RWPE2 (cell line): ENCODE results near the gene CPEB2.

ENCODE experiments used
- ATAC-seq: fragments of 200-7000 bp; cut with Tn5 transposase; 3 replicates; pipeline ENCODE4 v1.9.1; 2021; ENCODE audit warnings: low read depth
- DNase-seq: peaks from one replicate; pipeline ENCODE4 v3.0.0-alpha.2; 2020; ENCODE audit warnings: low spot score
- H3K27ac ChIP-seq: fragments of 450-650 bp; 2 replicates; pipeline ENCODE4 v1.5.1; 2017; ENCODE audit warnings: mild to moderate bottlenecking; ENCODE audit not compliant: poor library complexity, severe bottlenecking
- H3K27me3 ChIP-seq: fragments of 250-450 bp; sonication (Bioruptor Pico); 2 replicates; pipeline ENCODE4 v1.5.1; 2021; ENCODE audit warnings: mild to moderate bottlenecking, moderate library complexity; ENCODE audit not compliant: insufficient read depth, poor library complexity, severe bottlenecking
- H3K36me3 ChIP-seq: fragments of 250-450 bp; sonication (Bioruptor Pico); 2 replicates; pipeline ENCODE4 v1.5.1; 2020; ENCODE audit warnings: low read depth, mild to moderate bottlenecking, moderate library complexity
- H3K4me1 ChIP-seq: fragments of 250-450 bp; sonication (Bioruptor Pico); 2 replicates; pipeline ENCODE4 v1.5.1; 2021; ENCODE audit warnings: mild to moderate bottlenecking, moderate library complexity; ENCODE audit not compliant: insufficient read depth, poor library complexity, severe bottlenecking
- H3K4me3 ChIP-seq: fragments of 250-450 bp; sonication (Bioruptor Pico); 2 replicates; pipeline ENCODE4 v1.5.1; 2021; ENCODE audit warnings: mild to moderate bottlenecking, moderate library complexity; ENCODE audit not compliant: severe bottlenecking
- H3K9me3 ChIP-seq: fragments of 250-450 bp; sonication (Bioruptor Pico); 2 replicates; pipeline ENCODE4 v1.5.1; 2021; ENCODE audit warnings: mild to moderate bottlenecking, moderate library complexity; ENCODE audit not compliant: severe bottlenecking
- CTCF ChIP-seq: fragments of 450-650 bp; IDR thresholded peaks from one replicate; pipeline ENCODE4 v1.5.1; 2017; ENCODE audit warnings: mild to moderate bottlenecking, moderate library complexity; ENCODE audit not compliant: poor library complexity, severe bottlenecking

The CPEB2 gene

GRCh38 chr4:15118292-15118691, 116.0 kb downstream of the CPEB2 start:
- Histone ChIP-seq H3K27ac (no peak overlapping the region), H3K27me3 (no peaks in the 10 kb centered on the region), H3K36me3 (no peaks in the 10 kb centered on the region), H3K4me3 (no peak overlapping the region), H3K4me1 (no peaks in the 10 kb centered on the region), H3K9me3 (no peaks in the 10 kb centered on the region)
- ATAC-seq (no peak), DNase-seq (no peak)
- no peak for TF ChIP-seq CTCF
